K562 (cell line): ENCODE data around the gene TENM3. TPM values are rescaled to one million over a fixed set of nuclear protein-coding genes. Genes with fewer than 3 reads are reported as not detected.

Experiments
- ATAC-seq: fragments of 200-7000 bp; cut with Tn5 transposase; 3 replicates; pipeline ENCODE4 v1.9.1; 2020; ENCODE audit warnings: moderate library complexity
- BruUV-seq: library from RNA; stranded (reverse); fragments of 400-500 nt; replicated peaks from 2 replicates; lab custom pipeline; 2021; lab: Mats Ljungman, UMichigan
- CTCF ChIA-PET: fragments of 300-600 bp; formaldehyde crosslinking; extraction: SDS; loops from one replicate; lab custom pipeline; 2021; ENCODE audit warnings: low intra/inter-chr PET ratio; lab: Yijun Ruan, JAX
- POLR2A ChIA-PET: fragments of 300-600, 350-650 bp; sonication (Branson Sonifier 250); formaldehyde crosslinking; extraction: SDS; loops from one replicate; lab custom pipeline; 2021; ENCODE audit warnings: antibody characterized with exemption, inconsistent platforms; lab: Yijun Ruan, JAX
- DNase-seq, 4 experiments: peaks; one replicate each; pipeline versions ENCODE4 v3.0.0 to v3.0.0-alpha.2; 2011 to 2018; ENCODE audit warnings: low spot score in 3 of 4, mixed read lengths in 3 of 4; ENCODE audit errors: extremely low read depth in 1 of 4
- FAIRE-seq: peaks from 2 replicates; lab custom pipeline; 2011; peaks lifted over from hg19 to GRCh38; lab: Jason Lieb, UNC
- H2AFZ ChIP-seq: 2 replicates; pipeline ENCODE4 v1.6.0; 2011; ENCODE audit warnings: low read depth, low read length, control low read depth, inconsistent platforms
- H3K27ac ChIP-seq: fragments of 200-600 bp; 3 replicates; pipeline ENCODE4 v1.8.0; 2011; ENCODE audit warnings: low read depth, mild to moderate bottlenecking, control low read depth, inconsistent platforms, low read length, moderate library complexity, mixed read lengths; ENCODE audit errors: extremely low read depth
- H3K27me3 ChIP-seq, 2 experiments: fragments of 300-600 bp in 1 of 2; 2 replicates in 1 of 2; 3 replicates in 1 of 2; pipeline versions ENCODE4 v1.6.0 to v1.8.0; 2011; ENCODE audit warnings: inconsistent platforms in 2 of 2, low read length in 2 of 2, mild to moderate bottlenecking in 1 of 2, mixed read lengths in 1 of 2, moderate library complexity in 1 of 2; ENCODE audit not compliant: control insufficient read depth in 2 of 2, insufficient read depth in 2 of 2
- H3K36me3 ChIP-seq: fragments of 300-600 bp; 3 replicates; pipeline ENCODE4 v1.8.0; 2011; ENCODE audit warnings: mild to moderate bottlenecking, low read length, inconsistent platforms; ENCODE audit not compliant: control insufficient read depth, insufficient read depth
- H3K4me1 ChIP-seq, 2 experiments: fragments of 200-600 bp in 1 of 2; replicated peaks in 1 of 2; 2 replicates in 1 of 2; 3 replicates in 1 of 2; pipeline versions ENCODE4 v1.5.1 to v1.8.0; 2011; ENCODE audit warnings: inconsistent platforms in 2 of 2, low read length in 2 of 2, mild to moderate bottlenecking in 1 of 2, mixed read lengths in 1 of 2, moderate library complexity in 1 of 2; ENCODE audit not compliant: control insufficient read depth in 2 of 2, insufficient read depth in 2 of 2
- H3K4me2 ChIP-seq: 2 replicates; pipeline ENCODE4 v1.6.1; 2011; ENCODE audit warnings: low read length, control low read depth, inconsistent platforms, mixed read lengths; ENCODE audit not compliant: insufficient read depth
- H3K4me3 ChIP-seq: fragments of 200-600 bp; sonication (generic), shearing (Covaris generic); 2 replicates; pipeline ENCODE4 v1.5.1; 2016; ENCODE audit warnings: control low read depth, inconsistent platforms
- H3K79me2 ChIP-seq: fragments of 200-600 bp; 3 replicates; pipeline ENCODE4 v1.8.0; 2011; ENCODE audit warnings: low read length, inconsistent platforms; ENCODE audit not compliant: control insufficient read depth, insufficient read depth
- H3K9ac ChIP-seq, 2 experiments: 2 replicates each; pipeline versions ENCODE4 v1.6.0 to v1.6.1; 2011; ENCODE audit warnings: low read depth in 2 of 2, low read length in 2 of 2, control low read depth in 1 of 2, inconsistent platforms in 1 of 2, mild to moderate bottlenecking in 1 of 2, mixed read lengths in 1 of 2; ENCODE audit not compliant: insufficient read depth in 1 of 2
- H3K9me1 ChIP-seq: one replicate; pipeline ENCODE4 v1.6.0; 2011; ENCODE audit warnings: inconsistent platforms, mild to moderate bottlenecking, low read length, moderate library complexity; ENCODE audit not compliant: control insufficient read depth, insufficient read depth
- H3K9me3 ChIP-seq: replicated peaks from 2 replicates; pipeline ENCODE4 v1.5.1; 2011; ENCODE audit warnings: low read depth, low read length, inconsistent platforms; ENCODE audit not compliant: control insufficient read depth, insufficient read depth
- H4K20me1 ChIP-seq: replicated peaks from 2 replicates; pipeline ENCODE4 v1.6.1; 2011; ENCODE audit warnings: low read length, inconsistent platforms, mixed read lengths; ENCODE audit not compliant: control insufficient read depth, insufficient read depth
- ATF2 ChIP-seq: sonication (generic); formaldehyde crosslinking; IDR thresholded peaks from 2 replicates; pipeline ENCODE4 v1.8.1; 2022; ENCODE audit warnings: missing genetic modification reagents
- ATF6 ChIP-seq: sonication (generic); formaldehyde crosslinking; IDR thresholded peaks from 2 replicates; pipeline ENCODE4 v1.4.0; 2020; ENCODE audit warnings: mild to moderate bottlenecking, missing genetic modification reagents
- CREBBP ChIP-seq: IDR thresholded peaks from one replicate; pipeline ENCODE4 v1.6.1; 2012; ENCODE audit warnings: low read depth, mild to moderate bottlenecking, control low read depth, inconsistent platforms, low read length
- ELF1 ChIP-seq: fragments of 200-800 bp; sonication (Bioruptor generic); IDR thresholded peaks from 2 replicates; pipeline ENCODE4 v1.6.1; 2016; ENCODE audit warnings: missing genetic modification characterization, missing compliant biosample characterization
- ETS2 ChIP-seq: IDR thresholded peaks from 2 replicates; pipeline ENCODE4 v1.6.1; 2016; ENCODE audit warnings: borderline replicate concordance, missing genetic modification characterization, mild to moderate bottlenecking, moderate library complexity, missing compliant biosample characterization; ENCODE audit not compliant: poor library complexity, severe bottlenecking
- GABPB1 ChIP-seq: sonication (generic); formaldehyde crosslinking; IDR thresholded peaks from 2 replicates; pipeline ENCODE4 v1.8.0; 2022; ENCODE audit warnings: mild to moderate bottlenecking, missing genetic modification reagents
- MYNN ChIP-seq, 2 experiments: sonication (generic); formaldehyde crosslinking in 1 of 2; IDR thresholded peaks; 2 replicates each; pipeline versions ENCODE4 v1.5.0 to v1.6.1; 2016 to 2020; ENCODE audit warnings: antibody characterized with exemption in 1 of 2, missing genetic modification reagents in 1 of 2
- POLR2G ChIP-seq: fragments of 200-400 bp; formaldehyde crosslinking; IDR thresholded peaks from 2 replicates; pipeline ENCODE4 v1.6.1; 2017; ENCODE audit warnings: low read depth, mild to moderate bottlenecking, antibody characterized with exemption, low read length, moderate library complexity
- RFX5 ChIP-seq: IDR thresholded peaks from 2 replicates; pipeline ENCODE4 v1.6.1; 2011; ENCODE audit warnings: low read depth, mild to moderate bottlenecking, improper control_type of control experiment, low read length
- SMARCC2 ChIP-seq: fragments of 450-650 bp; IDR thresholded peaks from 2 replicates; pipeline ENCODE4 v1.6.1; 2017; ENCODE audit warnings: antibody characterized with exemption, moderate library complexity, mild to moderate bottlenecking, low read depth
- TCF3 ChIP-seq: sonication (generic); formaldehyde crosslinking; IDR thresholded peaks from 2 replicates; pipeline ENCODE4 v1.4.0; 2020; ENCODE audit warnings: mild to moderate bottlenecking, missing genetic modification reagents
- ZNF583 ChIP-seq: fragments of 250-450 bp; sonication (Bioruptor Pico); IDR thresholded peaks from 2 replicates; pipeline ENCODE4 v1.4.0; 2020
- ZNF696 ChIP-seq: fragments of 250-450 bp; sonication (Bioruptor Pico); conservative IDR thresholded peaks from 2 replicates; pipeline ENCODE4 v1.4.0; 2020; ENCODE audit warnings: mild to moderate bottlenecking, moderate library complexity
- WGBS: fragments of 100-300 bp; shearing (Covaris generic); methylation state at CpG from one replicate; pipeline ENCODE4 v1.1.6; 2016; ENCODE audit warnings: low coverage, mixed read lengths; ENCODE audit not compliant: insufficient coverage; ENCODE audit errors: missing lambda C conversion rate; 5-methylcytosine and 5-hydroxymethylcytosine counted together
- in situ Hi-C: fragments of 300-500 bp; cut with MboI; formaldehyde crosslinking; loops from 4 replicates; pipeline ENCODE4 v1.15.0; 2018; ENCODE audit warnings: inconsistent platforms, mixed read lengths
- intact Hi-C: fragments of 100-400 bp; cut with micrococcal nuclease; formaldehyde crosslinking; loops from 2 replicates; pipeline ENCODE4 v1.14.2; 2022
- polyA plus RNA-seq, 8 experiments: library from polyadenylated mRNA; depleted of rRNA in 4 of 8; stranded (reverse) in 5 of 8; unstranded in 3 of 8; fragments of >200 nt; fragmentation: Nextera tagmentation in 2 of 8; fragmentation: Illumina TruSeq in 1 of 8; extraction: Ambion mirVana in 2 of 8; extraction: Trizol in 1 of 8; gene quantifications; 2 replicates each; pipeline versions ENCODE4 v1.2.1 to v1.2.3, GENCODE V29; 2011 to 2014; ENCODE audit warnings: inconsistent platforms in 1 of 8, missing spikeins in 1 of 8
- total RNA-seq, 7 experiments: library from RNA; depleted of rRNA in 6 of 7; stranded (reverse); fragments of >200 nt in 6 of 7; fragmentation: Illumina TruSeq in 2 of 7; extraction: Trizol in 2 of 7; gene quantifications; 2 replicates each; pipeline versions ENCODE4 v1.2.1 to v1.2.3, GENCODE V29; 2011 to 2021; ENCODE audit warnings: low replicate concordance in 1 of 7

Gene TENM3
- total and polyA plus RNA-seq, 9 of the 15 experiments (the other 6 are each of a cell fraction or from before 2014, with no cell fraction given), result 0.01 to 0.02 TPM; not detected in 7

DNA sequence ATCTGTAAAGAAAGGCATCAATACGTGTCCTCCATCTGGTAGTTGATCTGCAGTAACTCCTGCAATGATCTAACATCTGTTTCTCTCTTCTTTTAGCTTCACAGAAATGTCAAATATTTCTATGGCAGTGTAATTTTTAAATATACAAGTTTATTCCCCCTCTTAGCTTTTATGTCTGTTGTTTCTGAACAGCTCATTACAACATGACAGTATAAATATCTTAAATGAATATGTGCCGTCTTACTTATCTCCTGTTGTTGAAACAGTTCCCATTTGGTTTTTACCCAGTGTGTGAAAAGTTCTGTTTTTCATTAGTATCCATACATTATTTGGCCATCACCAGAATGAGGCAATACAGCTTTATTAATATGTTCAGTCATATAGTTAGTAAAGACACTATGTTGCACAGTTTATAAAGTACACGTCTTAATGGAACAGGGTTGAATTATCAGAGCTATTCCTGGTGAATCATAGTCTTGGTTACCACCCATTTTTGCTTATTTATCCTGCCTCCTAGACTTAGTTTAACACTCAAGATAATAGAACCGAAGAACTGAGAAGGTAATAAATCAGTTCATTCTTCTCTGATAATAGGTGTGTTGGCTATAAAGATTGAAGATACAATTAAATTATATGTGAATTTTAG, 321.6 kb downstream of the TENM3 start (continued):
- no peak for TF ChIP-seq MYNN (IDR thresholded peaks at IDR 0.05)
- no peak for TF ChIP-seq MYNN (CRISPR knock-in tag; IDR thresholded peaks at IDR 0.05)
- TF ChIP-seq ZNF583 (CRISPR knock-in tag), result no peak
- TF ChIP-seq TCF3 (CRISPR knock-in tag), result no peak
- TF ChIP-seq RFX5, result no peak
- no peak for TF ChIP-seq POLR2G
- TF ChIP-seq GABPB1 (CRISPR knock-in tag), result no peak
- TF ChIP-seq, all 486 proteins: peak for 0

DNA sequence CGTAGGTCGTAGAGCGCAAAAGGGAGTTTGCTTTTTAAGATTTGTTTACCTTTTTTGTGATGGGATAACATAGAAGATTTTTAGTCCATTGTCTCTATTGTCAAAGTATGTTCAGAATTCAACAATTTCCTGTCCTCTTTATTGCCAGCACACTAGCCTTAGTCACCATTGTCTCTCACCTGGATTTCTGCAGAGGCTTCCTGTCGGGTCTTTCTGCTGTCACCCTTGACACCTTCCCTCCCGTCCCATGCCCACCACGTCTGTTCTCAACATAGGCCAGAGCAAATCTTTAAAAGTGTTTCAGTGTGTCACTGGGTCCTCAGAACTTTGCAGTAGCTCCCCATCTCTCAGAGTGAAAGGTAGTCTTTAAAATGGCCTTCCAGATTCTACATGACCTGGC, 323.9 kb downstream of the TENM3 start:
- no peaks in the 10 kb centered on the region for H3K79me2 ChIP-seq
- no peak overlapping the region for H3K27ac ChIP-seq
- no TSS peak for BruUV-seq
- H3K4me1 ChIP-seq, result no peaks in the 10 kb centered on the region
- no peak for DNase-seq
- TF ChIP-seq ZNF696 (CRISPR knock-in tag) (no peak), SMARCC2 (no peak), ATF2 (CRISPR knock-in tag) (no peak), ETS2 (tag) (no peak), ELF1 (tag) (no peak), CREBBP (no peak), ATF6 (no peak)
- H3K9me3 ChIP-seq, result no peaks in the 10 kb centered on the region
- H3K9me1 ChIP-seq, result no peaks in the 10 kb centered on the region
- FAIRE-seq, result no peak
- no peak overlapping the region for H3K4me3 ChIP-seq
- no peak overlapping the region for H3K4me2 ChIP-seq
- H2AFZ ChIP-seq, result no peak overlapping the region
- POLR2A ChIA-PET, result no interaction called here
- intact Hi-C loops, result no loop called here
- no peaks in the 10 kb centered on the region for H4K20me1 ChIP-seq
- no peak for ATAC-seq
- no peak overlapping the region for H3K9ac ChIP-seq
- H3K36me3 ChIP-seq, result no peaks in the 10 kb centered on the region
- CTCF ChIA-PET, result no interaction called here
- in situ Hi-C loops, result no loop called here
- no peaks in the 10 kb centered on the region for H3K27me3 ChIP-seq
- WGBS, result 0% methylated on average over 6 of the region's 6 CpGs
